Measurements from ENCODE around the gene SPCS1. TPM values are rescaled to one million over a fixed set of nuclear protein-coding genes. Genes with fewer than 3 reads are reported as not detected.

SPCS1 gene
- total RNA-seq, 1 experiment from 2014 or later: 133 TPM

GRCh38 chr3:52719618-52720017 lies 13.7 kb downstream of the SPCS1 start:
- peaks cover 16% of the 10 kb centered on the region; the same call in 1 of the 2 replicates for H3K36me3 ChIP-seq (ENCODE audit: low read depth, low read length)

GRCh38 chr3:52721002-52721729 lies 15.3 kb downstream of the SPCS1 start:
- no peaks in the 10 kb centered on the region for H3F3A ChIP-seq (ENCODE audit: low read length, unreplicated experiment)
- no peaks in the 10 kb centered on the region for H3K27me3 ChIP-seq (ENCODE audit: low read length)
- ChIA-PET POLR2A (ENCODE audit: unreplicated experiment) (interaction anchor here (0.7 kb wide), 1 partner anchor 62 kb away, joined by 3 read pairs; no protein-coding TSS in a partner anchor), CTCF (no interaction called here)
- H3K36me3 ChIP-seq (ENCODE audit: low read depth, low read length): peaks cover 16% of the 10 kb centered on the region; the same call in 1 of the 2 replicates
- ATAC-seq (no peak), DNase-seq (no peak)
- no peak overlapping the region for H3K4me3 ChIP-seq (ENCODE audit: low read length)
- H3K9ac ChIP-seq (ENCODE audit: low read length): no peak overlapping the region
- no TSS peak for BruUV-seq (replicated peaks)
- H3K4me1 ChIP-seq (ENCODE audit: insufficient read depth, low read length): no peaks in the 10 kb centered on the region
- H3K9me3 ChIP-seq (ENCODE audit: low read length): no peaks in the 10 kb centered on the region
- no peak overlapping the region for H2AFZ ChIP-seq (ENCODE audit: low read length)
- H3K4me2 ChIP-seq (ENCODE audit: low read length): no peak overlapping the region
- no peak overlapping the region for H3K27ac ChIP-seq (ENCODE audit: low read length)
- no peaks in the 10 kb centered on the region for H3K9me2 ChIP-seq (replicated peaks; ENCODE audit: low read length)
- no peaks in the 10 kb centered on the region for H3K79me2 ChIP-seq (ENCODE audit: low read length)
- H4K20me1 ChIP-seq (ENCODE audit: low read length): no peaks in the 10 kb centered on the region
- intact Hi-C loops (cut with micrococcal nuclease): no loop called here
- TF ChIP-seq CTCF (conservative IDR thresholded peaks at IDR 0.05; ENCODE audit: low read depth, low read length) (no peak), EZH2phosphoT487 (IDR thresholded peaks at IDR 0.05; ENCODE audit: borderline replicate concordance, low read length) (no peak), EZH2 (IDR thresholded peaks at IDR 0.05; ENCODE audit: low read length, unreplicated experiment) (no peak)

More at GRCh38 chr3:52719618-52720017, 13.7 kb downstream of the SPCS1 start:
- no peak for DNase-seq
- H2AFZ ChIP-seq (ENCODE audit: low read length): no peak overlapping the region
- no peak overlapping the region for H3K9ac ChIP-seq (ENCODE audit: low read length)
- no peaks in the 10 kb centered on the region for H3K9me2 ChIP-seq (replicated peaks; ENCODE audit: low read length)
- H3K4me2 ChIP-seq (ENCODE audit: low read length): no peak overlapping the region
- POLR2A ChIA-PET (ENCODE audit: unreplicated experiment): no interaction called here
- no peak for TF ChIP-seq EZH2phosphoT487 (IDR thresholded peaks at IDR 0.05; ENCODE audit: borderline replicate concordance, low read length)
- no peak for TF ChIP-seq CTCF (conservative IDR thresholded peaks at IDR 0.05; ENCODE audit: low read depth, low read length)
- no peak for TF ChIP-seq EZH2 (IDR thresholded peaks at IDR 0.05; ENCODE audit: low read length, unreplicated experiment)
- ATAC-seq: no peak
- BruUV-seq (replicated peaks): no TSS peak
- H4K20me1 ChIP-seq (ENCODE audit: low read length): no peaks in the 10 kb centered on the region
- H3K4me1 ChIP-seq (ENCODE audit: insufficient read depth, low read length): no peaks in the 10 kb centered on the region
- no peaks in the 10 kb centered on the region for H3K9me3 ChIP-seq (ENCODE audit: low read length)
- H3F3A ChIP-seq (ENCODE audit: low read length, unreplicated experiment): no peaks in the 10 kb centered on the region
- no peaks in the 10 kb centered on the region for H3K79me2 ChIP-seq (ENCODE audit: low read length)
- no peak overlapping the region for H3K27ac ChIP-seq (ENCODE audit: low read length)
- no peaks in the 10 kb centered on the region for H3K27me3 ChIP-seq (ENCODE audit: low read length)
- CTCF ChIA-PET: no interaction called here
- intact Hi-C loops (cut with micrococcal nuclease): no loop called here
- H3K4me3 ChIP-seq (ENCODE audit: low read length): no peak overlapping the region

GRCh38 chr3:52721730-52722008 lies 15.8 kb downstream of the SPCS1 start:
- H3K79me2 ChIP-seq (ENCODE audit: low read length): no peaks in the 10 kb centered on the region
- intact Hi-C loops (cut with micrococcal nuclease): no loop called here
- no peak overlapping the region for H2AFZ ChIP-seq (ENCODE audit: low read length)
- H3K4me2 ChIP-seq (ENCODE audit: low read length): no peak overlapping the region
- H3K4me1 ChIP-seq (ENCODE audit: insufficient read depth, low read length): no peaks in the 10 kb centered on the region
- no peak overlapping the region for H3K27ac ChIP-seq (ENCODE audit: low read length)
- no peaks in the 10 kb centered on the region for H4K20me1 ChIP-seq (ENCODE audit: low read length)
- DNase-seq: no peak
- TF ChIP-seq CTCF (conservative IDR thresholded peaks at IDR 0.05; ENCODE audit: low read depth, low read length) (no peak), EZH2 (IDR thresholded peaks at IDR 0.05; ENCODE audit: low read length, unreplicated experiment) (no peak), EZH2phosphoT487 (IDR thresholded peaks at IDR 0.05; ENCODE audit: borderline replicate concordance, low read length) (no peak)
- ATAC-seq: no peak
- H3K27me3 ChIP-seq (ENCODE audit: low read length): no peaks in the 10 kb centered on the region
- H3K36me3 ChIP-seq (ENCODE audit: low read depth, low read length): peaks cover 16% of the 10 kb centered on the region; the same call in 1 of the 2 replicates
- ChIA-PET POLR2A (ENCODE audit: unreplicated experiment) (no interaction called here), CTCF (no interaction called here)
- no peaks in the 10 kb centered on the region for H3F3A ChIP-seq (ENCODE audit: low read length, unreplicated experiment)
- H3K9ac ChIP-seq (ENCODE audit: low read length): no peak overlapping the region
- no TSS peak for BruUV-seq (replicated peaks)
- H3K9me3 ChIP-seq (ENCODE audit: low read length): no peaks in the 10 kb centered on the region
- no peaks in the 10 kb centered on the region for H3K9me2 ChIP-seq (replicated peaks; ENCODE audit: low read length)
- no peak overlapping the region for H3K4me3 ChIP-seq (ENCODE audit: low read length)
